Kidney (tissue), 22 donors: Measurements from ENCODE around the gene RIBC1. TPM values are rescaled to one million over a fixed set of nuclear protein-coding genes. Genes with fewer than 3 reads are reported as not detected.

Experiments
- DNase-seq, 5 donors: peaks; one replicate each; pipeline ENCODE4 v3.0.0-alpha.2; 2013 to 2020
- FAIRE-seq: peaks from 2 replicates; lab custom pipeline; 2012; peaks lifted over from hg19 to GRCh38; lab: Jason Lieb, UNC
- H3K27ac ChIP-seq, 2 donors: one replicate each; pipeline ENCODE4 v1.7.0; 2013; ENCODE audit warnings: low read depth in 2 of 2, low read length in 2 of 2, inconsistent platforms in 1 of 2
- H3K27me3 ChIP-seq: one replicate; pipeline ENCODE4 v1.7.1; 2013; ENCODE audit warnings: low read length, inconsistent platforms; ENCODE audit not compliant: control insufficient read depth, insufficient read depth
- H3K36me3 ChIP-seq, 3 donors: one replicate each; pipeline versions ENCODE4 v1.7.0 to v1.7.1; 2013; ENCODE audit warnings: low read length in 3 of 3, control low read depth in 1 of 3, inconsistent platforms in 1 of 3; ENCODE audit not compliant: insufficient read depth in 3 of 3, control insufficient read depth in 2 of 3
- H3K4me1 ChIP-seq, 3 donors: one replicate each; pipeline versions ENCODE4 v1.7.0 to v1.7.1; 2013; ENCODE audit warnings: low read length in 3 of 3, inconsistent platforms in 1 of 3, low read depth in 1 of 3; ENCODE audit not compliant: control insufficient read depth in 2 of 3, insufficient read depth in 2 of 3
- H3K4me3 ChIP-seq, 3 donors: one replicate each; pipeline versions ENCODE4 v1.7.0 to v1.8.1; 2013; ENCODE audit warnings: low read length in 3 of 3, control low read depth in 1 of 3, inconsistent platforms in 1 of 3
- H3K9ac ChIP-seq, 3 donors: one replicate each; pipeline versions ENCODE4 v1.7.0 to v1.7.1; 2013; ENCODE audit warnings: low read length in 3 of 3, control low read depth in 1 of 3, inconsistent platforms in 1 of 3
- H3K9me3 ChIP-seq, 3 donors: one replicate each; pipeline versions ENCODE4 v1.7.0 to v1.7.1; 2013; ENCODE audit warnings: low read length in 3 of 3, control low read depth in 1 of 3, inconsistent platforms in 1 of 3; ENCODE audit not compliant: control insufficient read depth in 2 of 3, insufficient read depth in 1 of 3
- intact Hi-C: fragments of 100-400 bp; cut with DNase I; formaldehyde crosslinking; loops from one replicate; pipeline ENCODE4 v1.11.1; 2022
- long read RNA-seq, 10 donors: library from polyadenylated mRNA in 1 of 10; unstranded in 1 of 10; transcript quantifications; one replicate each; pipeline ENCODE4 v2.0.0 and lab custom pipeline, GENCODE V29; 2021 to 2026
- polyA plus RNA-seq: library from polyadenylated mRNA; stranded (reverse); fragments of 350-450 nt; fragmentation: Illumina TruSeq; extraction: RNeasy Lipid Tissue Mini Kit (QIAGEN cat#74804); gene quantifications from one replicate; pipeline ENCODE4 v1.2.3, GENCODE V29; 2014; ENCODE audit warnings: low read depth, low replicate concordance; ENCODE audit not compliant: insufficient read depth
- total RNA-seq: library from RNA; stranded (reverse); fragmentation: NEBNext Ultra II Directional; extraction: Animal tissue kit (Norgen Biotek cat#: 25700); gene quantifications from one replicate; pipeline ENCODE4 v1.2.1, GENCODE V29; 2021
- TF ChIP-seq, protein P1 (sequence below): IDR thresholded peaks from 3 replicates; pipeline ENCODE4 v1.5.1; 2012; ENCODE audit warnings: mild to moderate bottlenecking, moderate library complexity, borderline replicate concordance; ENCODE audit not compliant: insufficient read depth; ENCODE audit errors: extremely low read depth
- donor health status: control.
- donor health status: control.
- donor health status: control.
- donor health status: control.
- donor health status: control.
- donor health status: DM: yes; HTN: yes; CAD: no.
- donor health status: Normal renal cell carcinoma (clear cell type).

RIBC1 gene
- total RNA-seq (2.5 TPM), polyA plus RNA-seq (6.4 TPM)
- long read RNA-seq, donor 1, partial matches to known transcripts = 0 of 2 reads
- long read RNA-seq, donor 1, other reads (novel, unspliced or antisense) = 0 of 2 reads
- long read RNA-seq, donor 2, partial matches to known transcripts = 0 of 1 reads
- long read RNA-seq, donor 2, other reads (novel, unspliced or antisense) = 0 of 1 reads
- long read RNA-seq, donor 3, partial matches to known transcripts = 71 of 153 reads
- long read RNA-seq, donor 3, other reads (novel, unspliced or antisense) = 80 of 153 reads
- long read RNA-seq, donor 4 = 0 reads
- long read RNA-seq, donor 5 = 0 reads
- long read RNA-seq, donor 6, partial matches to known transcripts = 0 of 3 reads
- long read RNA-seq, donor 6, other reads (novel, unspliced or antisense) = 0 of 3 reads
- long read RNA-seq, donor 7, partial matches to known transcripts = 0 of 2 reads
- long read RNA-seq, donor 7, other reads (novel, unspliced or antisense) = 2 of 2 reads
- long read RNA-seq, donor 8 = 0 reads
- long read RNA-seq, donor 9 = 0 reads
- long read RNA-seq, donor 10 = 0 reads

DNA sequence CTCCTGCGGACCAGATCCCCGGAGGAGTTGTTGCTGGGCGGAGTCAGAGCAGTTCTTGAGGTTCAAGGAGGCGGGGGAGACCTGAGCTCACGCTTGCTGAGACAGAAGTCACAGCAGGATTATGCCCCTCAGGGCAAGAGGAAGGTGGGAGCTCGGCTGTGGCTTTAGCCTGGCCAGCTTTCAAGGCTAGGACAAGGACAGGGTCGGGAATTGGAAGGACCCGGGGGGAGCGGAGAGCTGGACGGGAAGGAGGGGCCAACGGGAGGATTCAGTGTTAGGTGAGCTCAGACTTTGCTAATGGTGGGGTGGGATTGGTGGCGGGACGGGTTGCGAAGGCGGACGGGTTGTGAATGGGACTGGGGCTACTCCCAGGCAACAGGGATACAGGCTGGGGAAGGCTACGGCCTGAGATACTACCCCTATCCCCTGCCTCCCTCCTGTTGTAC is at the start of gene RIBC1:
Gene RIBC1, plus strand, starts transcription at position 13 of the 446 bp plus-strand sequence. CDS start 3,404 bp downstream, outside the sequence.
- intact Hi-C loops = no loop called here
- DNase-seq (no peak), FAIRE-seq (no peak)
- H3K27me3 ChIP-seq = peaks cover 2% of the 10 kb centered on the region
- H3K9me3 ChIP-seq = no peaks in the 10 kb centered on the region
- peak within 1 kb of the TSS; percentile 86 to 95 for H3K27ac ChIP-seq
- H3K4me3 ChIP-seq = peak within 1 kb of the TSS; percentile 78 to 92 (median 84)
- peak within 1 kb of the TSS; percentile 69 to 83 (median 73) for H3K9ac ChIP-seq
- TF ChIP-seq, protein P1, sequence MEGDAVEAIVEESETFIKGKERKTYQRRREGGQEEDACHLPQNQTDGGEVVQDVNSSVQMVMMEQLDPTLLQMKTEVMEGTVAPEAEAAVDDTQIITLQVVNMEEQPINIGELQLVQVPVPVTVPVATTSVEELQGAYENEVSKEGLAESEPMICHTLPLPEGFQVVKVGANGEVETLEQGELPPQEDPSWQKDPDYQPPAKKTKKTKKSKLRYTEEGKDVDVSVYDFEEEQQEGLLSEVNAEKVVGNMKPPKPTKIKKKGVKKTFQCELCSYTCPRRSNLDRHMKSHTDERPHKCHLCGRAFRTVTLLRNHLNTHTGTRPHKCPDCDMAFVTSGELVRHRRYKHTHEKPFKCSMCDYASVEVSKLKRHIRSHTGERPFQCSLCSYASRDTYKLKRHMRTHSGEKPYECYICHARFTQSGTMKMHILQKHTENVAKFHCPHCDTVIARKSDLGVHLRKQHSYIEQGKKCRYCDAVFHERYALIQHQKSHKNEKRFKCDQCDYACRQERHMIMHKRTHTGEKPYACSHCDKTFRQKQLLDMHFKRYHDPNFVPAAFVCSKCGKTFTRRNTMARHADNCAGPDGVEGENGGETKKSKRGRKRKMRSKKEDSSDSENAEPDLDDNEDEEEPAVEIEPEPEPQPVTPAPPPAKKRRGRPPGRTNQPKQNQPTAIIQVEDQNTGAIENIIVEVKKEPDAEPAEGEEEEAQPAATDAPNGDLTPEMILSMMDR = no peak
- no peaks in the 10 kb centered on the region for H3K36me3 ChIP-seq
- peaks cover 0 to 9% (median 6%) of the 10 kb centered on the region in 3 donors for H3K4me1 ChIP-seq

DNA sequence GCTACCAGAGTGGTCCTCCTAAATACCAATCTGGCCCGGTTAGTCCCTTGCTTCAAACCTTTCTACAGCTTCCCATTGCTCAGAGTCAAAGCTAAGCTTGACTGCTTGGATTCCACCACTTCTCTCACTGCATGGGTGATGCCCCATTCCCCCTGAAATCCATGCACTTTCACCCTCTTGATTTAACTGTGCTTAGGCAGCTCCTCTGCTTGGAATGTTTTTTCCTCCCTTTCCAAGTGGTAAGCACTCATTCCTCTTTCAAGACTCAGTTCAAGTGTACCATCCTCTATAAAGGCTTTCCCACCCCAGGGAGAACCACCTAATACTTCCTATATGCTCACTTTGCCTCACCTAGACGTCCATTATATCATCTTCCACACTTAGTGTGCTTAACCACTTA is 49.4 kb upstream of the RIBC1 start:
- DNase-seq (no peak), FAIRE-seq (no peak)
- H3K27me3 ChIP-seq = peaks cover 2% of the 10 kb centered on the region
- H3K4me3 ChIP-seq = no peak overlapping the region
- intact Hi-C loops = no loop called here
- TF ChIP-seq, protein P1 = no peak
- peaks cover 0 to 1% (median under 1%) of the 10 kb centered on the region in 3 donors for H3K36me3 ChIP-seq
- no peak overlapping the region for H3K27ac ChIP-seq
- H3K9ac ChIP-seq = no peak overlapping the region
- no peaks in the 10 kb centered on the region for H3K4me1 ChIP-seq
- H3K9me3 ChIP-seq = no peaks in the 10 kb centered on the region

DNA sequence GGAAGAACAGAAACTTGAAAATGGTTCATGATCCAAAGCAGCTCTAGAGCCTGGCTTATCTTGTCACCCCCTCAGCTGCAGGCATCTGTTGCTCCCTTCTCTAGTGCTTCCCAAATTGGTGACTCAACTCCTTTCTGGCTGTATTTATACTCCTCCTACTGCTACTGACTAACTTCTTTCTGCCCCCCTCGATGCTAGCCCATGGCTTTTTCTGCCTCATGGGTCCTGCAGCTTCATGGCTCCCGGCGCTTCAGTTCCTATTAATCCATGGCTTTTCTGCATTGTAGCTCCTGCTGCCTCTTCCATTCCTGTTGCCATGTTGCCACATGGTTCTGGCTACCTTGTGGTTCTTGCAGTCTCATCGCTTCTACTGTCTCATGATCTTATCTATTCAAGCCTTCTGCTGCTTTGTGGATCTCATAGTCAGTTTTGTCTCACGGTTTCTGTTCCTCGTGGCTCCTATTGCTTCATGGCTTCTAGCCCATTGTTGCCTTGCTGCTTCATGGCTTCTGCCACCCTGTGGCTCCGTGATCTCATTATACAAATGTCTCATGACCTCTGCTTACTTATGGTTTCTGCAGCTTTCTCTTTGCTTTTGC is 48.4 kb upstream of the RIBC1 start:
- DNase-seq (no peak), FAIRE-seq (no peak)
- TF ChIP-seq, protein P1 = no peak
- Histone ChIP-seq H3K4me3 (no peak overlapping the region), H3K27me3 (peaks cover 2% of the 10 kb centered on the region), H3K9ac (no peak overlapping the region), H3K9me3 (no peaks in the 10 kb centered on the region), H3K27ac (no peak overlapping the region), H3K36me3 (peaks cover 0 to 6% (median 6%) of the 10 kb centered on the region in 3 donors), H3K4me1 (no peaks in the 10 kb centered on the region)
- intact Hi-C loops = no loop called here
